ENCODE measurements around the gene VEGFB. TPM values are rescaled to one million over a fixed set of nuclear protein-coding genes. Genes with fewer than 3 reads are reported as not detected.

Gene VEGFB
- total and polyA plus RNA-seq, 2 donors (not counting 3 experiments of a cell fraction or from before 2014, with no cell fraction given): 19.3 to 98.1 TPM

DNA sequence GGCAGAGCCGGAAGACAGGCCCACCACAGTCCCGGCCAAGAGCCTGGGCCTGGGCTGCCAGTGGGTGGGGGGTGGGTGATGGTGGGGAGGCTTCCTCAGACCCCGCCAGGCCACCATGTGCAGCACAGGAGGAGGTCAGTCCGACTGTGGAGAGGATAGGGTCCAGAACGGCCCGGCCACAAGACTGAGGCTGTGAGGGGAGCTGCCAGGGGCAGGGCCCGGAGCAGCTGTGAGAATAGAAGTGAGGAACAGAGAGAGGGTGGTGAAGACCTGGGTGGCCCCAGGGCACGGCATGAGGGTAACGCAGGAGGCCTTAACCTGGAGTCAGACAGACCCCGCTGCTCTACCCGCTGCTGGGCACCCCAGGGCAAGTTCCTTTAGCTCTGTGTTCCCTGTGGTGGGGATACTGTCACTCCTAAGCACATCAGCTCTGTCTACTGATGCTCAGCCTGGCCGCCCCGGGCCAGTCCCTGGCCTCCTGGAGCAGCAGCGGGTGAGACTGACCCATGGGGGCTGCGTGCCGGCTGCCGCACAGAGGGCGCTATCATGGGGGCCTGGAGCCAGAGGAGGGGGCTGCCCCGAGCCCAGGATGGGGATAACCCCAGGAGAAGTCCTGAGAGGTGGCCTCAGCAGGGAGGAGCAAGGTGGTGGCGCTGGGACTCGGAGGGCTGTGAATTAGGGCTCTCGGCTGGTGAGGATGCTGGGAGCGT lies 26.1 kb upstream of the VEGFB start:
- DNase-seq (ENCODE audit: low read depth, low spot score): no peak
- Histone ChIP-seq H3K27ac (ENCODE audit: insufficient read depth, low read depth, low read length) (peak overlapping the region; percentile 91), H3K4me1 (ENCODE audit: control insufficient read depth, extremely low read depth, insufficient read depth, low read length) (peaks cover 34% of the 10 kb centered on the region), H3K27me3 (ENCODE audit: control insufficient read depth in 2 of 2, insufficient read depth in 2 of 2, low read length in 2 of 2) (no peaks in the 10 kb centered on the region), H3K79me2 (ENCODE audit: control insufficient read depth, insufficient read depth, low read length) (peaks cover 12% of the 10 kb centered on the region), H3K36me3 (ENCODE audit: control insufficient read depth in 2 of 2, extremely low read depth in 1 of 2, insufficient read depth in 2 of 2, low read length in 2 of 2) (peaks cover 4 to 17% of the 10 kb centered on the region in 2 experiments), H2AFZ (ENCODE audit: low read depth, low read length) (no peak overlapping the region), H3K9me3 (replicated peaks; ENCODE audit: control insufficient read depth, insufficient read depth, low read length) (no peaks in the 10 kb centered on the region), H3K9me1 (replicated peaks; ENCODE audit: control insufficient read depth, extremely low read depth, insufficient read depth, low read length) (no peaks in the 10 kb centered on the region), H3K4me2 (ENCODE audit: insufficient read depth, low read length) (peak overlapping the region; percentile 75), H3K4me3 (replicated peaks in 1 of 3; ENCODE audit: insufficient read depth in 1 of 3, low read depth in 1 of 3, low read length in 3 of 3) (peak overlapping the region in 2 of 3 experiments; percentile 18 to 42), H3K9ac (replicated peaks; ENCODE audit: extremely low read depth, insufficient read depth, low read length) (peak overlapping the region; percentile 71), H4K20me1 (replicated peaks; ENCODE audit: control insufficient read depth, extremely low read depth, insufficient read depth, low read length) (no peaks in the 10 kb centered on the region)
- POLR2A ChIA-PET: interaction anchor here (0.5 to 1.6 kb wide), 4 partner anchors 10 to 59 kb away, joined by 3 to 12 read pairs (median 5); partner anchors contain the start of genes NUDT22, STIP1 and TRPT1
- dilution Hi-C loops (cut with MboI; ENCODE audit: extremely low pct_ligation_motif_present, low sequenced_read_pairs) (no loop called here), intact Hi-C loops (cut with micrococcal nuclease) (no loop called here)
- no peak for TF ChIP-seq GATA2 (IDR thresholded peaks at IDR 0.05; ENCODE audit: insufficient read depth, insufficient read length, low read depth, low read length)
- TF ChIP-seq POLR2A (IDR thresholded peaks at IDR 0.05; ENCODE audit: low read depth, low read length): no peak
- TF ChIP-seq, protein P1, sequence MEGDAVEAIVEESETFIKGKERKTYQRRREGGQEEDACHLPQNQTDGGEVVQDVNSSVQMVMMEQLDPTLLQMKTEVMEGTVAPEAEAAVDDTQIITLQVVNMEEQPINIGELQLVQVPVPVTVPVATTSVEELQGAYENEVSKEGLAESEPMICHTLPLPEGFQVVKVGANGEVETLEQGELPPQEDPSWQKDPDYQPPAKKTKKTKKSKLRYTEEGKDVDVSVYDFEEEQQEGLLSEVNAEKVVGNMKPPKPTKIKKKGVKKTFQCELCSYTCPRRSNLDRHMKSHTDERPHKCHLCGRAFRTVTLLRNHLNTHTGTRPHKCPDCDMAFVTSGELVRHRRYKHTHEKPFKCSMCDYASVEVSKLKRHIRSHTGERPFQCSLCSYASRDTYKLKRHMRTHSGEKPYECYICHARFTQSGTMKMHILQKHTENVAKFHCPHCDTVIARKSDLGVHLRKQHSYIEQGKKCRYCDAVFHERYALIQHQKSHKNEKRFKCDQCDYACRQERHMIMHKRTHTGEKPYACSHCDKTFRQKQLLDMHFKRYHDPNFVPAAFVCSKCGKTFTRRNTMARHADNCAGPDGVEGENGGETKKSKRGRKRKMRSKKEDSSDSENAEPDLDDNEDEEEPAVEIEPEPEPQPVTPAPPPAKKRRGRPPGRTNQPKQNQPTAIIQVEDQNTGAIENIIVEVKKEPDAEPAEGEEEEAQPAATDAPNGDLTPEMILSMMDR (IDR thresholded peaks at IDR 0.05; ENCODE audit: extremely low read depth in 1 of 2, insufficient read depth in 1 of 2, low read depth in 1 of 2, low read length in 2 of 2): no peak
- TF ChIP-seq POLR2AphosphoS5 (IDR thresholded peaks at IDR 0.05; ENCODE audit: insufficient read depth, low read depth, low read length): no peak
- TF ChIP-seq JUN (IDR thresholded peaks at IDR 0.05; ENCODE audit: borderline replicate concordance, insufficient read depth, insufficient read length, low read depth): no peak
- TF ChIP-seq, protein P2, sequence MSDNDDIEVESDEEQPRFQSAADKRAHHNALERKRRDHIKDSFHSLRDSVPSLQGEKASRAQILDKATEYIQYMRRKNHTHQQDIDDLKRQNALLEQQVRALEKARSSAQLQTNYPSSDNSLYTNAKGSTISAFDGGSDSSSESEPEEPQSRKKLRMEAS (IDR thresholded peaks at IDR 0.05; ENCODE audit: insufficient read depth, insufficient read length): no peak
- TF ChIP-seq MYC (IDR thresholded peaks at IDR 0.05; ENCODE audit: low read depth, low read length): no peak
- no peak for TF ChIP-seq FOS (IDR thresholded peaks at IDR 0.05; ENCODE audit: borderline replicate concordance, insufficient read depth, low read length)
- no peak for TF ChIP-seq EZH2 (IDR thresholded peaks at IDR 0.05; ENCODE audit: borderline replicate concordance, low read depth, low read length, severe bottlenecking)
- no TSS peak for BruUV-seq (replicated peaks)
- CTCF ChIA-PET: interaction anchor here (1.2 to 11.5 kb wide), 7 partner anchors 8 to 145 kb away, joined by 3 to 413 read pairs (median 9); partner anchors contain the start of genes CATSPERZ, DNAJC4, ESRRA and PRDX5
- FAIRE-seq: no peak
